ENCODE data around the gene LIPH. TPM values are rescaled to one million over a fixed set of nuclear protein-coding genes. Genes with fewer than 3 reads are reported as not detected.

The LIPH gene
- total RNA-seq, 1 donor from 2014 or later, result not detected

DNA sequence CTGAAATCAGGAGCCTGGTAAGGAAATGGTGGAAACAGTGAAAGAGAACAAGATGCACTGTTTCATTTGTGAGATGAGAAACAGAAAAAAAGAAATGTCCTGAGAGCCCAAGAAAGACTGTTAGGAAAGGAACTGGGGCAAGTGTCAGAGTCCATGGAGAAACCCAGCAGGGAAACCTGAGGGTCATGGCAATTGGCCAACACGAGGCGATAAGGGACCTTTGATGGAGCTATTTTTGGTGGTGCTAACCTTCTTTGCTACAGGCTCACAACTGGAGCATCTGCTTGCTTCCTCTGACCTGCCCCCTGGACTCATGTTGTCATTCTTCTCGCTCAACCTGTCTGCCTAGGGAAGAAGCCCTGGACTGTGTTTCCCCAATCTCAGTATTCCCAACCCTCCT lies 49.4 kb downstream of the LIPH start:
- Histone ChIP-seq H3K79me2 (ENCODE audit: low read depth) (peaks cover 4% of the 10 kb centered on the region), H3K9me3 (ENCODE audit: low read depth) (no peaks in the 10 kb centered on the region), H3K4me2 (no peak overlapping the region), H3K36me3 (no peaks in the 10 kb centered on the region), H3K9ac (no peak overlapping the region), H3K27me3 (peaks cover 13% of the 10 kb centered on the region), H3K27ac (no peak overlapping the region), H3K4me1 (peaks cover under 1% of the 10 kb centered on the region), H3F3A (ENCODE audit: low read depth) (peaks cover 7% of the 10 kb centered on the region), H4K20me1 (ENCODE audit: low read depth) (no peaks in the 10 kb centered on the region), H2AFZ (replicated peaks) (no peak overlapping the region), H3K4me3 (no peak overlapping the region)
- H3K4me3 Mint-ChIP-seq, result no peak overlapping the region
- no peak for TF ChIP-seq EZH2 (IDR thresholded peaks at IDR 0.05)
- TF ChIP-seq EZH2phosphoT487 (IDR thresholded peaks at IDR 0.05), result no peak
- TF ChIP-seq, protein P1, sequence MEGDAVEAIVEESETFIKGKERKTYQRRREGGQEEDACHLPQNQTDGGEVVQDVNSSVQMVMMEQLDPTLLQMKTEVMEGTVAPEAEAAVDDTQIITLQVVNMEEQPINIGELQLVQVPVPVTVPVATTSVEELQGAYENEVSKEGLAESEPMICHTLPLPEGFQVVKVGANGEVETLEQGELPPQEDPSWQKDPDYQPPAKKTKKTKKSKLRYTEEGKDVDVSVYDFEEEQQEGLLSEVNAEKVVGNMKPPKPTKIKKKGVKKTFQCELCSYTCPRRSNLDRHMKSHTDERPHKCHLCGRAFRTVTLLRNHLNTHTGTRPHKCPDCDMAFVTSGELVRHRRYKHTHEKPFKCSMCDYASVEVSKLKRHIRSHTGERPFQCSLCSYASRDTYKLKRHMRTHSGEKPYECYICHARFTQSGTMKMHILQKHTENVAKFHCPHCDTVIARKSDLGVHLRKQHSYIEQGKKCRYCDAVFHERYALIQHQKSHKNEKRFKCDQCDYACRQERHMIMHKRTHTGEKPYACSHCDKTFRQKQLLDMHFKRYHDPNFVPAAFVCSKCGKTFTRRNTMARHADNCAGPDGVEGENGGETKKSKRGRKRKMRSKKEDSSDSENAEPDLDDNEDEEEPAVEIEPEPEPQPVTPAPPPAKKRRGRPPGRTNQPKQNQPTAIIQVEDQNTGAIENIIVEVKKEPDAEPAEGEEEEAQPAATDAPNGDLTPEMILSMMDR (IDR thresholded peaks at IDR 0.05), result no peak
- H3K27me3 Mint-ChIP-seq (ENCODE audit: insufficient read depth, low read depth), result peaks cover 6% of the 10 kb centered on the region
- peaks cover 2% of the 10 kb centered on the region for H3K9me3 Mint-ChIP-seq
- H3K36me3 Mint-ChIP-seq, result no peaks in the 10 kb centered on the region
- H3K27ac Mint-ChIP-seq, result no peak overlapping the region
- no peaks in the 10 kb centered on the region for H3K4me1 Mint-ChIP-seq
- no peak for DNase-seq (ENCODE audit: low spot score)

DNA sequence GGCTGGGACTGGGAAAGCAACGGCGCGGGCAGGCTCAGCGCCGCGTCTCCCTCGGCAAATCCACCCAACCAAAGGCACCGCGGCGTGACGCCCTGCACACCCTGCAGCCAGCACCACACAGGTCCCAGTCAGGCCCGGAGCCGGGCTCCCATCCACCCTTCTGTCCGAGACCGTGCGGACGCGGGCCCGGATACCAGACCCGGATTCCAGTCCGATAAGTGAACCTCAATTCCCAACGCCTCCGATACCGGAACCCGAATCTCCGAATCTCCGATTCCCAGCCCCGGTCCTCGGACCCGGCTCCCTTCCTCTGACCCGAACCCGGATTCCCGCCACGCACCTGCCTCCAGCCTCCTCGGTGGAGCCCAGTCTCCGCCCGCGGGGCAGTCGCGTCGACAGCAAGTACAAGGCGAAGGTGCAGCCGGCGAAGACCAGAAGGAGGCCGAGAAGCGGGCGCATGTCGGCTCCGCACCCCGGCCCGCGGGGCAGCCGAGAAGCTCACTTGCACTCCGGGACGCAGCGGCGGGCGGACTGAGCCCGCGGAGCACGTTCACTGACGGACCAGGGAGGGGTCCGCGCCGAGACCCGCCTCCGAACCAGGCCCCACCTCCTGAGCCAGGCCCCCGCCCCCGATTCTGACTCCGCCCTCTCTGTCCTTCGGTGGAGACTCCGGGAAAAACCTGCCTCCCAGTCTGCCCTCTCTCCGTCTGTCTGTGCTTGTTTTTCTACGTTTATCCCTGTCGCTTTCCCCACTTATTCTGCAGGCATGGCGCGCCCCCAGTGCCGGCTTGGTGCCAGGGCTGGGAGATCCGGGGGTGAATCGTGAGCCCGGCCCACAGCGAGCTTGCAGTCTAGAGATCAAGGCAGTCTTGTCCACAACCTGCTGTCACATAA lies 53.6 kb downstream of the LIPH start, which contains the start of gene TMEM41A:
TSS of gene TMEM41A (minus strand) at position 533 of the 894 bp plus-strand sequence. CDS start at position 459, 74 bp downstream.
- H3K4me2 ChIP-seq, result peak within 1 kb of the TSS; percentile 97
- Mint-ChIP-seq H3K9me3 (peaks cover 2% of the 10 kb centered on the region), H3K36me3 (peaks cover 10% of the 10 kb centered on the region), H3K4me1 (peaks cover 6% of the 10 kb centered on the region), H3K4me3 (peak within 1 kb of the TSS; percentile 97), H3K27ac (peak within 1 kb of the TSS; percentile 93), H3K27me3 (ENCODE audit: insufficient read depth, low read depth) (peaks cover 2% of the 10 kb centered on the region)
- no peak within 1 kb of the TSS for H3K27ac ChIP-seq
- H3F3A ChIP-seq (ENCODE audit: low read depth), result peaks cover 7% of the 10 kb centered on the region
- H3K36me3 ChIP-seq, result no peaks in the 10 kb centered on the region
- peaks cover 10% of the 10 kb centered on the region for H4K20me1 ChIP-seq (ENCODE audit: low read depth)
- H2AFZ ChIP-seq (replicated peaks), result peak within 1 kb of the TSS; percentile 99
- H3K4me3 ChIP-seq, result peak within 1 kb of the TSS; percentile 94
- peak within 1 kb of the TSS; percentile 81 for H3K9ac ChIP-seq
- peaks cover 6% of the 10 kb centered on the region for H3K4me1 ChIP-seq
- peaks cover 9% of the 10 kb centered on the region for H3K79me2 ChIP-seq (ENCODE audit: low read depth)
- TF ChIP-seq, protein P1 (IDR thresholded peaks at IDR 0.05), result no peak
- TF ChIP-seq EZH2phosphoT487 (IDR thresholded peaks at IDR 0.05), result peak; percentile 41
- TF ChIP-seq EZH2 (IDR thresholded peaks at IDR 0.05), result peak; percentile 68
- H3K9me3 ChIP-seq (ENCODE audit: low read depth), result no peaks in the 10 kb centered on the region
- peak; percentile 95 for DNase-seq (ENCODE audit: low spot score)
- peaks cover 13% of the 10 kb centered on the region for H3K27me3 ChIP-seq

DNA sequence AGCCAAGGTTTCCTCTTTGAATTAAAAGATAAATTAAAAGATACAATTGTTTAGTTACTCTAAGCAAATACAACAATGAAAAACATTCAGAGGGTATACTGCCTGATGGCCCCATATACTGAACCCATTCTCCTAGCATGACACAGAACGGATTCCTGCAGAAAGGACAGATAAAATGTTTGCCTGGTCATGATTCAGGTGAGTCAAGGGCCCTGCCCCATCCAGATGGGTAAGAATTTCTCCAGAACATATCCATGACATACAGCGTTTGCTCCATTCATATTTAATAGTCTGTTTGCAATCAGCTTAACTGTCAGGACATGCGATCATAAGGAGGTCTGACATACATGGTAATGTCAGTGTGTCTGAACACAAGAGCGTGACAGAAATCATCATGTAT lies 62.1 kb downstream of the LIPH start:
- no peaks in the 10 kb centered on the region for H4K20me1 ChIP-seq (ENCODE audit: low read depth)
- no peak overlapping the region for H2AFZ ChIP-seq (replicated peaks)
- H3K4me3 ChIP-seq, result no peak overlapping the region
- no peaks in the 10 kb centered on the region for H3K9me3 ChIP-seq (ENCODE audit: low read depth)
- Mint-ChIP-seq H3K27me3 (ENCODE audit: insufficient read depth, low read depth) (peaks cover under 1% of the 10 kb centered on the region), H3K27ac (no peak overlapping the region), H3K36me3 (peaks cover 20% of the 10 kb centered on the region), H3K4me3 (no peak overlapping the region), H3K4me1 (no peaks in the 10 kb centered on the region), H3K9me3 (no peaks in the 10 kb centered on the region)
- DNase-seq (ENCODE audit: low spot score), result no peak
- no peaks in the 10 kb centered on the region for H3K79me2 ChIP-seq (ENCODE audit: low read depth)
- H3F3A ChIP-seq (ENCODE audit: low read depth), result no peaks in the 10 kb centered on the region
- no peak for TF ChIP-seq EZH2 (IDR thresholded peaks at IDR 0.05)
- TF ChIP-seq EZH2phosphoT487 (IDR thresholded peaks at IDR 0.05), result no peak
- TF ChIP-seq, protein P1 (IDR thresholded peaks at IDR 0.05), result no peak
- H3K27ac ChIP-seq, result no peak overlapping the region
- H3K27me3 ChIP-seq, result no peaks in the 10 kb centered on the region
- no peaks in the 10 kb centered on the region for H3K36me3 ChIP-seq
- H3K9ac ChIP-seq, result no peak overlapping the region
- no peak overlapping the region for H3K4me2 ChIP-seq
- no peaks in the 10 kb centered on the region for H3K4me1 ChIP-seq
